T follicular helper cell (primary cell): ENCODE data around the gene GHRH.

Source experiments
- DNase-seq: peaks from one replicate; pipeline ENCODE4 v3.0.0-alpha.2; 2020; ENCODE audit warnings: low read depth

GHRH gene

GRCh38 chr20:37236462-37236861 lies 25.2 kb downstream of the GHRH start:
- no peak for DNase-seq

DNA sequence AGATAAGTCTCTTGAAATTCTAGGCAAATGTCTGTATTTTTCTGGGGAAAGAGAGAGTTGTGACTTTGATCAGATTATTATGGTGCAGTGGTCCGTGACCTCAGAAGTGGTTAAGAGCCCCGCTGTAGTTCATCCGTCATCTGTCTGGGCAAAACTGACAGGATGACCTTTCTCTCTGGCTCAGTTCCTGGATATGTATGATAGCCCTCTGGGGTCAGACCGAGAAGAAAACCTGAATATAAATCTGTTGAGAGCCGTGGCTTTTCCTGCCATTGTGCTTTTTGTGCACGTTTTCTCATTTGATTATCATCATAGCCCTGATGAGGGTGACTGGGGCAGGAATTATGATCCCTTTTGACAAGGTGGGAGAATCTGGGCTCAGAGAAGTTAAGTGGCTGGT lies 26.5 kb downstream of the GHRH start:
- no peak for DNase-seq

DNA sequence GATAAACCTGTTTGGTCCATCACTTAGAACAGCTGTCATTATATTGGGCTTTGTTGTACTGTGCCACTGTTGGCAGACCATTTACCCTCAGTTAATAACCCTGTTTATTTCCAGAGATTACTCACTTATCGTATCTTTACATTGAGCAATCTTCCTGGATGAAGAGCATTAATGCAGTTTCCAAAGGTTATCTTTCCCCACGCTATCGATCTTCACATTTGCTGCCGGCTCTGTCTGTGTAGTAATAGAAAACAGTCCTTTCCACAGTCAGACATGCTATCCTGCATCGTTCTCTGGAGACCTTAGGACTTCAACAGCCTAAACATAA lies 27.4 kb downstream of the GHRH start:
- DNase-seq: no peak

DNA sequence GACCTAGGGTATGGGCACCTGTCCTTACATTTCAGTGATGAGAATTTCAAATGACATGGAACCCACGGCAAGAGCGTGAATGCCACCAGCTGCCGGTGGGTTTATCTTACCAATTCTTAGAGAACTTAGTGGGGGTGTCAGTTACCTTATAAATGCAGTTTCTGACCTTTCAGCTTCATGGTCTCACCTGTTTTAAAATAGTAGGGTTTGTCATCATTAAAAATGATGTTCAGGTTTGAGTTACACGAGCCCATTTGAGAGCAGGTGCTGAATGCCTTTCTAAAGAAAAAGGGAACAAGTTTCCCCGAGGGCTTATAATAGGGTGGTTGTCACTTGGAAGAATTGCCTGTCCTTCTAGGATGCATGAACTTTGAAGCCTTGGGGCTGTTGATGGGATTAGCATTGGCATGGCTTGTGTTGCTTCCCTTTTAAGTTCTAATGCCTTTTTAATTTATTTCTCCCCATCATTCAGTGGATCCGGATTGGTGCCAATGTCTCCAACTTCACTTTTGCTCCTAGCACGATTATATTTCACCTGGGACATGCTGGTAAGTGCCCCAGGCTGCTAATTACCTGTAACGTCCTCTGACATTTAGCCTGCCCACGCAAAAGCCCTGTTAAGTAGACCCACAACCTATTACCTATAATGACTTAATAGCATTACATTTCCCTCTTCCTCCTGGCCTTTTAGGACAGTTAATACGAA lies 27.9 kb downstream of the GHRH start:
- no peak for DNase-seq

- DNase-seq: no peak
Measured at GRCh38 chr20:37231947-37232630, 29.5 kb downstream of the GHRH start.

DNA sequence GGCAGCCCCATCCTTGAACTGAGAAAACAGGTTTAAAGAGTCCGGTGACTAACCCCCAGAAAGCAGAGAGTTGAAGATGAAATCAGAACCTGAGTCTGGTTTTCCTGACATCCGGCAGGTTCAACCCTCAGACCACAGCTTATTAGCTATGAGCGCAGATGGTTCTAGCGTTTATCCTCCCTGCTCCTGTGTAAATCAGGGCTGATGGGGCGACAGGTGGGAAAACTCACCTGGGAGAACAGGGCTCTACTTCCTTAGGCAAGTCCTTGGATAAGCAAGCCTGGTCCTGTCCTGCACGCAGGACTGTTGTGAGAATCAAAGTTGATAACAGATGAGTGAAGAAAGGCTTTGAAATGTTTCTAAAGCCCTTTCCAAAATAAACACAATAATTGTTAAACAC lies 31.4 kb downstream of the GHRH start:
- DNase-seq: no peak

GRCh38 chr20:37229357-37229756 lies 32.3 kb downstream of the GHRH start:
- no peak for DNase-seq

DNA sequence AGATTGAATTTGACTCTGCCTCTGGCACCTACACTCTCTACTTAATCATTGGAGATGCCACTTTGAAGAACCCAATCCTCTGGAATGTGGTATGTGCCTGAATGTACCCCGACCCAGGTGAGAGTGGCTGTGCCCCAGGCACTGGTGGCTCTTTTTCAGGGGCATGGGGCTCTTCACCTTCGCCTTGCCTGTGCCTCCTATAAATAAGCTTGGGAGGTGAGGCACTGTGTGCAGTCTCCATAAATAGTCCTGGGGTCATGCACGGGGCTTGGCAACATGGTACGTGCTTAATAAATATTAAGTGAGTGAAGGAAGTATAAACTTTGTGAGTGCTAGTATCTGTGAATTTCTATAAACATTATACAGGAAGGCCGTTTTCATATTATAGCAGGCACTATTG lies 33.0 kb downstream of the GHRH start:
- no peak for DNase-seq

DNA sequence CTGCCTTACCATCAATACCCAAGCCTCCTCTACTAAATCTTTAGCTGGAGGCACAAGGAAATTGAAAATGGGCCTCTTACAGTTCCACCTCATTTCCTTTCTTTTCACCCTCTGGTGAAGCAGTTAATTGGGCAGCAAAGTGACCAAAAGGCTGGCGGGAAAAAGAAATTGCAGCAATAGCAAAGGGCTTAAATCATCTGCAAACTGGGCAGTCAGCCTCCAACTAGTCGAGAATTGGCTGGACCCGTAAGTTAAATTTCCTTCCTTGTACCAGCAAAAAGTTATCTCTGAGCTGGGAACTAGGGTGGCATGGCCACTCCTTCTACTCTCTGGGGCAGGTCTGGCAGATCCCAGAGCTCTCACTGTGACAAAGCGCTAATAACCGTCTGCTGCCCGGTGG lies 33.5 kb downstream of the GHRH start:
- no peak for DNase-seq

GRCh38 chr20:37226889-37227288 lies 34.7 kb downstream of the GHRH start:
- no peak for DNase-seq

DNA sequence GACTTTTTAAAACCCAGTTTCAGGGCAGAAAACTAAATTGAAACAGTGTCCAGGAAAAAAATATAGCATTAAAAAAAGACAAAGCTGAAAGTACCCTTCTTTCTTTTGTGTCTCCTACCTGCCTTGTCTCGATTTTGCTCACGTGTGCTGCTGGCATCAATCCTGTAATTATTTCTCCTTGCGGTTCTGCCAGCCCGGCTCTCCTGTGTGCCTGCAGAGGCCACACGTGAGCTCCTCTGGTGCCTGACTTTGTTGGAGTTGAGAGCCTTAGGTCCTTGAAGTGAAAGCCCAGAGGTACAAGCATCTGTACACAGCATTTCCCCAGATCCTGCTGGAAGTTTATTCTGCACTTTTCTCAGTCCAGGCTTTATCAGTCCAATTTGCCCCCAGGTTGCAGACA lies 36.5 kb downstream of the GHRH start:
- no peak for DNase-seq

DNA sequence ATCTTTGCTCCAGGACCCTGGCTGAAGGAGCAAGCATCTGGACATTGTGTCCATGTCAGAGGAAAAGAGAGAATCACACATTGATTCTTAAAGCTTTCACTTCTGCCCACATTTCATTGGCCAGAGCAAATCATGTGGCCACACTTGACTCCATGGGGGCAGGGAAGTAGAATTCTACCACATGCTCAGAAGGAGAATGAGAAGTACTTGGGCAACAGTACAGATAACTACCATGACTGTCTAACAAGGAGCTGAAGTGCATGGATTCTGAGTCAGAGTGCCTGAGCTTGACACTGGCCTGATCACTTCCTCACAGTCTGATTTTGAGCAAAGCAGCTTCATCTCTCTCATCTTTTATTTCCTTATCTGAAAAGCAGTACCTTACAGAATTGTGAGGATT lies 38.6 kb downstream of the GHRH start:
- DNase-seq: no peak

GRCh38 chr20:37222086-37222485 lies 39.5 kb downstream of the GHRH start:
- DNase-seq: no peak

GRCh38 chr20:37220731-37221130 lies 40.9 kb downstream of the GHRH start:
- DNase-seq: no peak

DNA sequence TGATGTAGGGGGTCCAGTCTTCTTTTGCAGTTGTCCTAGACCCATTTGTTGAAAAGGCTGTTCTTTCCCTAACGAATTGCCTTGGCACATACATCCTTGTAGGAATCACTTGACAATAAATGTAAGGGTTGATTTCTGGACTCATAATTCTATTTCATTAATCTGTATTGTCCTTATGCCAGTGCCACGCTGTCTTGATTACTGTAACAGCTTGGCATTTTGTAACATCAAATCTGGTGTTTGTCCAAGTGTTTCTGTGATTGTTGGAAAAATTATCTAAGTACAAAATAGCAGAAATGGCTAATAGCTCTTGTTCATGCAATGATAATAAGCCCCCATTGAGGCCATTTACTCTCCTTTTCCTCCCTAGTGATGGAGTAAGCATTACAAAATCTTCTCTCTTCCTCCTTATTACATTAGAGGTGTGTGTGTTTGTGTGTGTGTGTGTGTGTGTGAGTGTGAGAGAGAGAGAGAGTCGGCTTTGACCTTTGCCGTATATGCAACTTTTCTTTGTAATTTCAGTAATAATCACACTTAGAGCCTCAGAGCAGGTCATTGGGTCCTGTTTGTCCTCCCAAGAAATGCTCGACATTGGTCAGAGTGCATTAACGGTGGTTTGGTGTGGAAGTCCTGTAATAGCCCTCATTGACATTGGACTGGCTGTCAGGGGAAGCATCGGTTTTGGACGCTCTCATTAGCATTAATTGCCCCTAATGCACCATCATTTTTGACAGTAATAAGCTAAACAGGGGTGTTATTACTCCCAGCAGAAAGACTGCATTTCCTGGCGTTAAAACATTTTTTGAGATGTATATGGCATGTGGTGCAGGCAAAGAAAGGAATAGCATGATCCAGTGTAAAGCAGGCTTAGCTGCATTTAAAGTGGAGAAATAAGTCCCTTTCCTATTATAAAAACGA lies 41.6 kb downstream of the GHRH start:
- no peak for DNase-seq

DNA sequence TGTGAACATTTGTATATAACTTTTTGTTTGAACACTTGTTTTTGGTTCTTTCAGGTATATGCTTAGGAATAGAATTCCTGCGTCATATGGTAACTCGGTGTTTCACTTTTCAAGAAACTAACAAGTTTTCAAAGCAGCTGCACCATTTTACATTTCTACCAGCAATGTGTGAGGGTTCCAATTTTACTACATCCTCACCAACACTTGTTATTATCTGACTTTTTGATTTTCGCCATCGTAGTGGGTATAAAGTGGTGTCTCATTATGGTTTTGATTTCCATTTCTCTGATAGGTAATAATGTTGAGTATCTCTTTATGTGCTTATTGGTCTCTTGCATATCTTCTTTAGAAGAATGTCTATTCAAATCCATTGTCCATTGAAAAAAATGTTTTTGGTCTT lies 42.6 kb downstream of the GHRH start:
- no peak for DNase-seq

GRCh38 chr20:37218441-37218840 lies 43.2 kb downstream of the GHRH start:
- no peak for DNase-seq

- no peak for DNase-seq
Measured at GRCh38 chr20:37209661-37210314, 51.8 kb downstream of the GHRH start.

- no peak for DNase-seq
Measured at GRCh38 chr20:37209193-37209592, 52.4 kb downstream of the GHRH start.

DNA sequence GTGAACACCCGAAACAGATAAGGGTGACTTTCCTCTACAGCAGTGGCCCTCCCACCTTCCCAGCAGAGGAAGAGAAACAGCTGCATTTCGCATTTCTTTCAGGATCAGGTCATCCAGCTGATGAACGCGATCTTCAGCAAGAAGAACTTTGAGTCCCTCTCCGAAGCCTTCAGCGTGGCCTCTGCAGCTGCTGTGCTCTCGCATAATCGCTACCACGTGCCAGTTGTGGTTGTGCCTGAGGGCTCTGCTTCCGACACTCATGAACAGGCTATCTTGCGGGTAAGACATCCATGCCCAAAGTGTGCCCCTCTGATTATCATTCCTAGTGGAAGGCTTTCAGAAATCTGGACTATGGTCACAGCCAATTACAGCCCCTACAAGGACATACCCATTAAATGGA lies 54.4 kb downstream of the GHRH start:
- DNase-seq: no peak

GRCh38 chr20:37205794-37206193 lies 55.8 kb downstream of the GHRH start:
- DNase-seq: no peak

GRCh38 chr20:37205130-37205529 lies 56.5 kb downstream of the GHRH start:
- DNase-seq: no peak
